ENCODE data around the gene PCBP1. TPM values are rescaled to one million over a fixed set of nuclear protein-coding genes. Genes with fewer than 3 reads are reported as not detected.
A peak's percentile ranks its signal among the peaks of the same experiment; 100 is the strongest.

PCBP1 gene
- total and polyA plus RNA-seq, 8 donors: 9.3 to 296 (median 152) TPM

- 1 to 3% (median 1%) methylated on average over 38 to 40 of the region's 40 CpGs for WGBS, 5 donors
- no peak for TF ChIP-seq CTCF (IDR thresholded peaks at IDR 0.05)
- TF ChIP-seq POLR2AphosphoS5 (IDR thresholded peaks at IDR 0.05): peak; percentile 31 to 50 (median 48)
- H3K27ac ChIP-seq: peak overlapping the region; percentile 99 to 100 (median 100)
- no peaks in the 10 kb centered on the region for H3K27me3 ChIP-seq
- peaks cover 17 to 48% (median 26%) of the 10 kb centered on the region in 4 donors for H3K36me3 ChIP-seq
- intact Hi-C loops (cut with DNase I; ENCODE audit: low total_unique reads): no loop called here
- H3K4me1 ChIP-seq: peaks cover 30 to 69% (median 55%) of the 10 kb centered on the region in 4 donors
- peak; percentile 68 to 89 for DNase-seq
- peak overlapping the region; percentile 81 to 92 (median 88) for H3K4me3 ChIP-seq
- H3K9me3 ChIP-seq: no peaks in the 10 kb centered on the region
Measured at GRCh38 chr2:70086278-70086837, 919 bp upstream of the PCBP1 start.

GRCh38 chr2:70087702-70088597 is 673 bp downstream of the PCBP1 start:
- Histone ChIP-seq H3K9me3 (no peaks in the 10 kb centered on the region), H3K27me3 (no peaks in the 10 kb centered on the region), H3K4me1 (peaks cover 30 to 69% (median 53%) of the 10 kb centered on the region in 4 donors), H3K4me3 (peak overlapping the region; percentile 81 to 92 (median 88)), H3K36me3 (peaks cover 3 to 32% (median 13%) of the 10 kb centered on the region in 4 donors), H3K27ac (peak overlapping the region; percentile 99 to 100 (median 100))
- intact Hi-C loops (cut with DNase I; ENCODE audit: low total_unique reads): no loop called here
- DNase-seq: peak; percentile 61 to 79
- TF ChIP-seq POLR2AphosphoS5 (IDR thresholded peaks at IDR 0.05) (peak in 2 of 3 donors; percentile 80 to 84), CTCF (IDR thresholded peaks at IDR 0.05) (no peak)
- WGBS, 5 donors: 0 to 1% (median 1%) methylated on average over 27 to 58 of the region's 58 CpGs

- Histone ChIP-seq H3K27ac (peak overlapping the region; percentile 99 to 100 (median 100)), H3K27me3 (no peaks in the 10 kb centered on the region), H3K4me3 (peak overlapping the region; percentile 81 to 92 (median 88)), H3K4me1 (peaks cover 30 to 61% (median 47%) of the 10 kb centered on the region in 4 donors), H3K9me3 (no peaks in the 10 kb centered on the region), H3K36me3 (peaks cover 0 to 25% (median 7%) of the 10 kb centered on the region in 4 donors)
- intact Hi-C loops (cut with DNase I; ENCODE audit: low total_unique reads): no loop called here
- DNase-seq: no peak
- TF ChIP-seq EP300 (IDR thresholded peaks at IDR 0.05): no peak
- no peak for TF ChIP-seq POLR2A (IDR thresholded peaks at IDR 0.05)
- TF ChIP-seq POLR2AphosphoS5 (IDR thresholded peaks at IDR 0.05): no peak
- TF ChIP-seq CTCF (IDR thresholded peaks at IDR 0.05): no peak
- 1 to 2% (median 1%) methylated on average over 8 of the region's 8 CpGs for WGBS, 5 donors
Measured at GRCh38 chr2:70088598-70089219, 1.4 kb downstream of the PCBP1 start.

GRCh38 chr2:70089220-70089982 is 2.1 kb downstream of the PCBP1 start:
- peak; percentile 30 to 76 for DNase-seq
- peaks cover 0 to 22% (median 3%) of the 10 kb centered on the region in 4 donors for H3K36me3 ChIP-seq
- 7 to 11% (median 10%) methylated on average over 11 of the region's 11 CpGs for WGBS, 5 donors
- peak overlapping the region; percentile 81 to 92 (median 88) for H3K4me3 ChIP-seq
- peaks cover 29 to 61% (median 44%) of the 10 kb centered on the region in 4 donors for H3K4me1 ChIP-seq
- no peaks in the 10 kb centered on the region for H3K27me3 ChIP-seq
- intact Hi-C loops (cut with DNase I; ENCODE audit: low total_unique reads): no loop called here
- TF ChIP-seq EP300 (IDR thresholded peaks at IDR 0.05) (no peak), CTCF (IDR thresholded peaks at IDR 0.05) (no peak), POLR2A (IDR thresholded peaks at IDR 0.05) (no peak), POLR2AphosphoS5 (IDR thresholded peaks at IDR 0.05) (no peak)
- no peaks in the 10 kb centered on the region for H3K9me3 ChIP-seq
- peak overlapping the region; percentile 85 to 100 (median 100) for H3K27ac ChIP-seq
